Pancreas (tissue), 10 donors: ENCODE measurements around the gene PDIA2. TPM values are rescaled to one million over a fixed set of nuclear protein-coding genes. Genes with fewer than 3 reads are reported as not detected.

ENCODE experiments used
- ATAC-seq, 4 donors: fragments of 200-7000 bp; cut with Tn5 transposase; one replicate each; pipeline versions ENCODE4 v1.8.0 to v1.9.1; 2020; ENCODE audit warnings: mild to moderate bottlenecking in 4 of 4, moderate library complexity in 4 of 4
- DNase-seq, 6 donors: peaks; one replicate each; pipeline ENCODE4 v3.0.0-alpha.2; 2020
- FAIRE-seq: peaks from 2 replicates; lab custom pipeline; 2012; peaks lifted over from hg19 to GRCh38; lab: Jason Lieb, UNC
- H3K27ac ChIP-seq, 4 donors: fragments of 200-600 bp; sonication (generic); 1 replicate in 3 of 4; 2 replicates in 1 of 4; pipeline versions ENCODE4 v1.5.0 to v1.8.0; 2020
- H3K27me3 ChIP-seq, 4 donors: fragments of 200-600 bp; one replicate each; pipeline ENCODE4 v1.8.0; 2021
- H3K36me3 ChIP-seq, 3 donors: fragments of 200-600 bp; sonication (generic) in 1 of 3; one replicate each; pipeline versions ENCODE4 v1.5.0 to v1.8.0; 2020 to 2021
- H3K4me1 ChIP-seq, 3 donors: fragments of 200-600 bp; one replicate each; pipeline ENCODE4 v1.8.0; 2021
- H3K4me3 ChIP-seq, 4 donors: fragments of 200-600 bp; sonication (generic) in 2 of 4; one replicate each; pipeline versions ENCODE4 v1.5.0 to v1.8.0; 2020 to 2021
- H3K9me3 ChIP-seq, 4 donors: fragments of 200-600 bp; one replicate each; pipeline ENCODE4 v1.8.0; 2021
- WGBS, 2 donors: extraction: QIAGEN DNeasy Blood & Tissue Kit; methylation state at CpG; one replicate each; pipeline ENCODE4 v1.1.7; 2013; 5-methylcytosine and 5-hydroxymethylcytosine counted together
- intact Hi-C, 3 donors: fragments of 100-400 bp; cut with DNase I; formaldehyde crosslinking; loops; one replicate each; pipeline versions ENCODE4 v1.11.1 to v1.14.2; 2022
- polyA plus RNA-seq, 2 donors: library from polyadenylated mRNA; stranded (reverse); fragments of 200-250 nt; gene quantifications; one replicate each; pipeline ENCODE4 v1.2.3, GENCODE V29; 2013
- total RNA-seq, 6 donors: library from RNA; stranded (reverse); fragmentation: NEBNext Ultra II Directional in 4 of 6; extraction: Animal tissue kit (Norgen Biotek cat#: 25700) in 4 of 6; gene quantifications; one replicate each; pipeline versions ENCODE4 v1.2.1 to v1.2.4, GENCODE V29; 2021 to 2023
- TF ChIP-seq, protein P1 (sequence below), 4 donors: fragments of 200-600 bp; sonication (generic) in 3 of 4; IDR thresholded peaks; one replicate each; pipeline versions ENCODE4 v1.5.0 to v1.8.0; 2021; ENCODE audit warnings: antibody characterized with exemption in 4 of 4
- donor health status: healthy with polysubstance abuse.
- donor health status: DM: no; HTN: no; CAD: no; lungs with moderate emphysema.
- donor health status: DM: no; HTN: no; CAD: no.
- donor health status: control.
- donor health status: control.
- donor health status: Bipolar disorder and iron deficiency.
- donor health status: DM: yes; HTN: yes; CAD: no.
- donor health status: DM: no; HTN: no; CAD: no.
- donor health status: DM: no; HTN: no; CAD: no.
- donor health status: DM: yes; HTN: yes; CAD: no.

The PDIA2 gene
- total and polyA plus RNA-seq, 8 donors, result 13.0 to 3,084 (median 1,145) TPM

DNA sequence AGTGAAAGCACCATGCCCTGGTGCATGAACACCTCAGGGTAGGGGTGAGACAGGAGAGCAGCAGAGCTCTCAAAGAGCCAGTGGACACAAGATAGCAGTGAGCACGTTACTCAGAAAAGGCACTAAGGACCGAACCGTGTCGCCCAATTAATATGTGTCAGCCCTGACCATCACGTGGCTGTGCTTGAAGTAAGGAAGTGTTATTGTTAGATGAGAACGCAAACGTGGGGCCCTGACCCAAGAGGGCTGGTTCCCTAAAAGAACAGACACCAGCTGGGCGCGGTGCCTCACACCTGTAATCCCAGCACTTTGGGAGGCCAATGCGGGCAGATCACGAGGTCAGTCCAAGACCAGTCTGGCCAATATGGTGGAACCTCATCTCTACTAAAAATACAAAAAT lies 53.3 kb downstream of the PDIA2 start:
- H3K4me1 ChIP-seq, result no peaks in the 10 kb centered on the region
- TF ChIP-seq, protein P1, sequence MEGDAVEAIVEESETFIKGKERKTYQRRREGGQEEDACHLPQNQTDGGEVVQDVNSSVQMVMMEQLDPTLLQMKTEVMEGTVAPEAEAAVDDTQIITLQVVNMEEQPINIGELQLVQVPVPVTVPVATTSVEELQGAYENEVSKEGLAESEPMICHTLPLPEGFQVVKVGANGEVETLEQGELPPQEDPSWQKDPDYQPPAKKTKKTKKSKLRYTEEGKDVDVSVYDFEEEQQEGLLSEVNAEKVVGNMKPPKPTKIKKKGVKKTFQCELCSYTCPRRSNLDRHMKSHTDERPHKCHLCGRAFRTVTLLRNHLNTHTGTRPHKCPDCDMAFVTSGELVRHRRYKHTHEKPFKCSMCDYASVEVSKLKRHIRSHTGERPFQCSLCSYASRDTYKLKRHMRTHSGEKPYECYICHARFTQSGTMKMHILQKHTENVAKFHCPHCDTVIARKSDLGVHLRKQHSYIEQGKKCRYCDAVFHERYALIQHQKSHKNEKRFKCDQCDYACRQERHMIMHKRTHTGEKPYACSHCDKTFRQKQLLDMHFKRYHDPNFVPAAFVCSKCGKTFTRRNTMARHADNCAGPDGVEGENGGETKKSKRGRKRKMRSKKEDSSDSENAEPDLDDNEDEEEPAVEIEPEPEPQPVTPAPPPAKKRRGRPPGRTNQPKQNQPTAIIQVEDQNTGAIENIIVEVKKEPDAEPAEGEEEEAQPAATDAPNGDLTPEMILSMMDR (IDR thresholded peaks at IDR 0.05), result no peak
- no peaks in the 10 kb centered on the region for H3K27me3 ChIP-seq
- H3K9me3 ChIP-seq, result no peaks in the 10 kb centered on the region
- H3K27ac ChIP-seq, result no peak overlapping the region
- ATAC-seq (no peak), FAIRE-seq (no peak), DNase-seq (no peak)
- H3K4me3 ChIP-seq, result no peak overlapping the region
- intact Hi-C loops, result no loop called here
- WGBS, 2 donors, result 90 to 92% methylated on average over 11 of the region's 11 CpGs
- H3K36me3 ChIP-seq, result no peaks in the 10 kb centered on the region

Other genes with a start within 250 kb of the PDIA2 start
- 1 to 10 TPM; 2.8 to 4.7 (median 4.1) TPM for gene POLR3K, start 229.6 kb upstream of the PDIA2 start, total RNA-seq
- 1 to 10 TPM; 4.1 to 5.3 TPM for gene POLR3K, start 229.6 kb upstream of the PDIA2 start, polyA plus RNA-seq
- gene SNRNP25, start 229.3 kb upstream of the PDIA2 start, total RNA-seq, result 1 to 10 TPM; 6.8 to 9.2 (median 7.8) TPM
- 10 to 100 TPM; 17.1 to 17.3 TPM for gene SNRNP25, start 229.3 kb upstream of the PDIA2 start, polyA plus RNA-seq
- gene RHBDF1, start 210.5 kb upstream of the PDIA2 start, total RNA-seq, result 10 to 100 TPM in 5 of 6 donors, 1 to 10 TPM in 1; 7.3 to 24.0 (median 11.2) TPM
- 10 to 100 TPM; 54.1 to 56.3 TPM for gene RHBDF1, start 210.5 kb upstream of the PDIA2 start, polyA plus RNA-seq
- gene MPG, start 204.9 kb upstream of the PDIA2 start, total RNA-seq, result 10 to 100 TPM; 19.2 to 28.3 (median 24.4) TPM
- gene MPG, start 204.9 kb upstream of the PDIA2 start, polyA plus RNA-seq, result 10 to 100 TPM; 48.4 to 62.5 TPM
- 10 to 100 TPM in 5 of 6 donors, 1 to 10 TPM in 1; 8.6 to 16.4 (median 13.3) TPM for gene NPRL3, start 144.5 kb upstream of the PDIA2 start, total RNA-seq
- gene NPRL3, start 144.5 kb upstream of the PDIA2 start, polyA plus RNA-seq, result 10 to 100 TPM; 18.9 to 25.2 TPM
- gene HBZ, start 130.5 kb upstream of the PDIA2 start, total RNA-seq, result under 1 TPM in 1 of 6 donors, not detected in 5; 0.35 TPM
- gene HBZ, start 130.5 kb upstream of the PDIA2 start, polyA plus RNA-seq, result not detected
- not detected for gene HBM, start 117.2 kb upstream of the PDIA2 start, total RNA-seq
- gene HBM, start 117.2 kb upstream of the PDIA2 start, polyA plus RNA-seq, result not detected
- gene HBA2, start 110.3 kb upstream of the PDIA2 start, total RNA-seq, result 10 to 100 TPM in 2 of 6 donors, 1 to 10 TPM in 4; 1.1 to 39.5 (median 3.7) TPM
- 1 to 10 TPM; 3.7 to 6.1 TPM for gene HBA2, start 110.3 kb upstream of the PDIA2 start, polyA plus RNA-seq
- gene HBA1, start 106.5 kb upstream of the PDIA2 start, total RNA-seq, result 10 to 100 TPM in 3 of 6 donors, 1 to 10 TPM in 3; 1.9 to 51.7 (median 7.0) TPM
- 1 to 10 TPM in 1 of 2 donors, under 1 TPM in 1; 0.85 to 4.2 TPM for gene HBA1, start 106.5 kb upstream of the PDIA2 start, polyA plus RNA-seq
- under 1 TPM in 1 of 6 donors, not detected in 5; 0.32 TPM for gene HBQ1, start 102.7 kb upstream of the PDIA2 start, total RNA-seq
- not detected for gene HBQ1, start 102.7 kb upstream of the PDIA2 start, polyA plus RNA-seq
- 10 to 100 TPM; 20.6 to 54.4 (median 31.8) TPM for gene LUC7L, start 53.7 kb upstream of the PDIA2 start, total RNA-seq
- 100 to 1,000 TPM; 273 to 333 TPM for gene LUC7L, start 53.7 kb upstream of the PDIA2 start, polyA plus RNA-seq
- 10 to 100 TPM; 34.2 to 51.2 (median 39.7) TPM for gene FAM234A, start 48.3 kb upstream of the PDIA2 start, total RNA-seq
- gene FAM234A, start 48.3 kb upstream of the PDIA2 start, polyA plus RNA-seq, result 10 to 100 TPM; 39.1 to 49.7 TPM
- gene RGS11, start 7.2 kb upstream of the PDIA2 start, total RNA-seq, result 10 to 100 TPM in 1 of 6 donors, 1 to 10 TPM in 5; 4.5 to 14.0 (median 8.0) TPM
- gene RGS11, start 7.2 kb upstream of the PDIA2 start, polyA plus RNA-seq, result 10 to 100 TPM; 42.9 to 47.2 TPM
- gene ARHGDIG, start 2.6 kb upstream of the PDIA2 start, total RNA-seq, result 10 to 100 TPM in 5 of 6 donors, 1 to 10 TPM in 1; 5.6 to 62.8 (median 50.7) TPM
- gene ARHGDIG, start 2.6 kb upstream of the PDIA2 start, polyA plus RNA-seq, result 100 to 1,000 TPM in 1 of 2 donors, 10 to 100 TPM in 1; 35.6 to 165 TPM
- gene AXIN1, start 69.6 kb downstream of the PDIA2 start, total RNA-seq, result 10 to 100 TPM in 3 of 6 donors, 1 to 10 TPM in 3; 8.0 to 13.6 (median 9.6) TPM
- 10 to 100 TPM; 12.3 to 12.8 TPM for gene AXIN1, start 69.6 kb downstream of the PDIA2 start, polyA plus RNA-seq
- 10 to 100 TPM in 5 of 6 donors, 1 to 10 TPM in 1; 9.2 to 22.0 (median 18.6) TPM for gene MRPL28, start 87.4 kb downstream of the PDIA2 start, total RNA-seq
- gene MRPL28, start 87.4 kb downstream of the PDIA2 start, polyA plus RNA-seq, result 10 to 100 TPM; 58.1 to 65.4 TPM
- gene PGAP6, start 98.8 kb downstream of the PDIA2 start, total RNA-seq, result 10 to 100 TPM; 53.1 to 75.5 (median 58.9) TPM
- gene PGAP6, start 98.8 kb downstream of the PDIA2 start, polyA plus RNA-seq, result 10 to 100 TPM; 62.1 to 88.5 TPM
- 10 to 100 TPM; 11.0 to 32.5 (median 20.8) TPM for gene NME4, start 114.0 kb downstream of the PDIA2 start, total RNA-seq
- gene NME4, start 114.0 kb downstream of the PDIA2 start, polyA plus RNA-seq, result 10 to 100 TPM; 48.4 to 68.6 TPM
- gene DECR2, start 118.7 kb downstream of the PDIA2 start, total RNA-seq, result 10 to 100 TPM in 5 of 6 donors, 1 to 10 TPM in 1; 9.2 to 21.4 (median 15.6) TPM
- gene DECR2, start 118.7 kb downstream of the PDIA2 start, polyA plus RNA-seq, result 10 to 100 TPM; 48.8 to 68.0 TPM
- 10 to 100 TPM; 22.0 to 41.3 (median 29.7) TPM for gene RAB11FIP3, start 142.5 kb downstream of the PDIA2 start, total RNA-seq
- 10 to 100 TPM; 42.4 to 67.4 TPM for gene RAB11FIP3, start 142.5 kb downstream of the PDIA2 start, polyA plus RNA-seq
- gene CAPN15, start 244.5 kb downstream of the PDIA2 start, total RNA-seq, result 10 to 100 TPM; 25.4 to 53.6 (median 37.2) TPM
- 10 to 100 TPM; 48.3 to 75.7 TPM for gene CAPN15, start 244.5 kb downstream of the PDIA2 start, polyA plus RNA-seq